NB4 (cell line): ENCODE measurements around the gene ASB18.

ENCODE experiments used
- MAX ChIP-seq: IDR thresholded peaks from 2 replicates; pipeline ENCODE4 v1.6.1; 2011; ENCODE audit warnings: low read depth, low read length
- POLR2A ChIP-seq: IDR thresholded peaks from 2 replicates; pipeline ENCODE4 v1.6.1; 2011; ENCODE audit warnings: mild to moderate bottlenecking; ENCODE audit not compliant: insufficient read length; ENCODE audit errors: extremely low read depth
- TF ChIP-seq, protein P1 (sequence below): IDR thresholded peaks from one replicate; pipeline ENCODE4 v1.5.1; 2012; ENCODE audit warnings: low read depth, low read length

GRCh38 chr2:236209996-236210395 is 54.2 kb downstream of the ASB18 start:
- TF ChIP-seq, protein P1, sequence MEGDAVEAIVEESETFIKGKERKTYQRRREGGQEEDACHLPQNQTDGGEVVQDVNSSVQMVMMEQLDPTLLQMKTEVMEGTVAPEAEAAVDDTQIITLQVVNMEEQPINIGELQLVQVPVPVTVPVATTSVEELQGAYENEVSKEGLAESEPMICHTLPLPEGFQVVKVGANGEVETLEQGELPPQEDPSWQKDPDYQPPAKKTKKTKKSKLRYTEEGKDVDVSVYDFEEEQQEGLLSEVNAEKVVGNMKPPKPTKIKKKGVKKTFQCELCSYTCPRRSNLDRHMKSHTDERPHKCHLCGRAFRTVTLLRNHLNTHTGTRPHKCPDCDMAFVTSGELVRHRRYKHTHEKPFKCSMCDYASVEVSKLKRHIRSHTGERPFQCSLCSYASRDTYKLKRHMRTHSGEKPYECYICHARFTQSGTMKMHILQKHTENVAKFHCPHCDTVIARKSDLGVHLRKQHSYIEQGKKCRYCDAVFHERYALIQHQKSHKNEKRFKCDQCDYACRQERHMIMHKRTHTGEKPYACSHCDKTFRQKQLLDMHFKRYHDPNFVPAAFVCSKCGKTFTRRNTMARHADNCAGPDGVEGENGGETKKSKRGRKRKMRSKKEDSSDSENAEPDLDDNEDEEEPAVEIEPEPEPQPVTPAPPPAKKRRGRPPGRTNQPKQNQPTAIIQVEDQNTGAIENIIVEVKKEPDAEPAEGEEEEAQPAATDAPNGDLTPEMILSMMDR = no peak
- TF ChIP-seq POLR2A (no peak), MAX (no peak)
